ENCODE results near the gene KCNMB1.

DNA sequence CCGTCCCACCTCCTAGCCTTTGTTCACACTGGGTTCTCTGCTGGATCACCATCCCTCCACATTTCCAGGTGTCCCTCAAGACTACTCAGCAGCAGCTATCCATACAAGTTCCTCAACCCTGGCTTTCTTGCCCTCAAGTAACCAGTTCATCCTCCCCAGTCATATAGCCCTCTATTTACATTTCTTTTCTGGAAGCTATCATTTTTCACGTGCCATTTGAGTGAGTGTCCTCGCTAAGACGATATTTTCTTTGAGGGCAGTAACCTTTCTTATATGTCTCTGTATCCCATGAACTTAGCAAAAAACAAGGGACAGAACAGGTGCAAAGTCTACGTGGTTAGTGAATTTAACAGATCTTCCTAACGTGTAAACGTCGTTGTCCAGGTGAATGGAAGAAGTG is 29.6 kb upstream of the KCNMB1 start:
- TF ChIP-seq, protein P1, sequence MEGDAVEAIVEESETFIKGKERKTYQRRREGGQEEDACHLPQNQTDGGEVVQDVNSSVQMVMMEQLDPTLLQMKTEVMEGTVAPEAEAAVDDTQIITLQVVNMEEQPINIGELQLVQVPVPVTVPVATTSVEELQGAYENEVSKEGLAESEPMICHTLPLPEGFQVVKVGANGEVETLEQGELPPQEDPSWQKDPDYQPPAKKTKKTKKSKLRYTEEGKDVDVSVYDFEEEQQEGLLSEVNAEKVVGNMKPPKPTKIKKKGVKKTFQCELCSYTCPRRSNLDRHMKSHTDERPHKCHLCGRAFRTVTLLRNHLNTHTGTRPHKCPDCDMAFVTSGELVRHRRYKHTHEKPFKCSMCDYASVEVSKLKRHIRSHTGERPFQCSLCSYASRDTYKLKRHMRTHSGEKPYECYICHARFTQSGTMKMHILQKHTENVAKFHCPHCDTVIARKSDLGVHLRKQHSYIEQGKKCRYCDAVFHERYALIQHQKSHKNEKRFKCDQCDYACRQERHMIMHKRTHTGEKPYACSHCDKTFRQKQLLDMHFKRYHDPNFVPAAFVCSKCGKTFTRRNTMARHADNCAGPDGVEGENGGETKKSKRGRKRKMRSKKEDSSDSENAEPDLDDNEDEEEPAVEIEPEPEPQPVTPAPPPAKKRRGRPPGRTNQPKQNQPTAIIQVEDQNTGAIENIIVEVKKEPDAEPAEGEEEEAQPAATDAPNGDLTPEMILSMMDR (IDR thresholded peaks at IDR 0.05) = no peak
- TF ChIP-seq SMAD4 (CRISPR knock-in tag; IDR thresholded peaks at IDR 0.05) = no peak
- TF ChIP-seq NR3C1 (CRISPR knock-in tag; conservative IDR thresholded peaks at IDR 0.05; ENCODE audit: low read depth) = no peak
- TF ChIP-seq CBFB (CRISPR knock-in tag; IDR thresholded peaks at IDR 0.05; ENCODE audit: low read depth) = no peak
- no peak for TF ChIP-seq TEAD4 (CRISPR knock-in tag; IDR thresholded peaks at IDR 0.05)
- no peak for TF ChIP-seq SP1 (CRISPR knock-in tag; conservative IDR thresholded peaks at IDR 0.05)
- TF ChIP-seq, protein P2, sequence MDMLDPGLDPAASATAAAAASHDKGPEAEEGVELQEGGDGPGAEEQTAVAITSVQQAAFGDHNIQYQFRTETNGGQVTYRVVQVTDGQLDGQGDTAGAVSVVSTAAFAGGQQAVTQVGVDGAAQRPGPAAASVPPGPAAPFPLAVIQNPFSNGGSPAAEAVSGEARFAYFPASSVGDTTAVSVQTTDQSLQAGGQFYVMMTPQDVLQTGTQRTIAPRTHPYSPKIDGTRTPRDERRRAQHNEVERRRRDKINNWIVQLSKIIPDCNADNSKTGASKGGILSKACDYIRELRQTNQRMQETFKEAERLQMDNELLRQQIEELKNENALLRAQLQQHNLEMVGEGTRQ (CRISPR knock-in tag; IDR thresholded peaks at IDR 0.05) = no peak
- TF ChIP-seq, protein P3, sequence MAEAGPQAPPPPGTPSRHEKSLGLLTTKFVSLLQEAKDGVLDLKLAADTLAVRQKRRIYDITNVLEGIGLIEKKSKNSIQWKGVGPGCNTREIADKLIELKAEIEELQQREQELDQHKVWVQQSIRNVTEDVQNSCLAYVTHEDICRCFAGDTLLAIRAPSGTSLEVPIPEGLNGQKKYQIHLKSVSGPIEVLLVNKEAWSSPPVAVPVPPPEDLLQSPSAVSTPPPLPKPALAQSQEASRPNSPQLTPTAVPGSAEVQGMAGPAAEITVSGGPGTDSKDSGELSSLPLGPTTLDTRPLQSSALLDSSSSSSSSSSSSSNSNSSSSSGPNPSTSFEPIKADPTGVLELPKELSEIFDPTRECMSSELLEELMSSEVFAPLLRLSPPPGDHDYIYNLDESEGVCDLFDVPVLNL (CRISPR knock-in tag; IDR thresholded peaks at IDR 0.05; ENCODE audit: borderline replicate concordance, low read depth) = no peak
- TF ChIP-seq, protein P4, sequence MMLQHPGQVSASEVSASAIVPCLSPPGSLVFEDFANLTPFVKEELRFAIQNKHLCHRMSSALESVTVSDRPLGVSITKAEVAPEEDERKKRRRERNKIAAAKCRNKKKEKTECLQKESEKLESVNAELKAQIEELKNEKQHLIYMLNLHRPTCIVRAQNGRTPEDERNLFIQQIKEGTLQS (CRISPR knock-in tag; conservative IDR thresholded peaks at IDR 0.05) = no peak
- TF ChIP-seq ZBTB21 (CRISPR knock-in tag; IDR thresholded peaks at IDR 0.05; ENCODE audit: borderline replicate concordance) = no peak
- TF ChIP-seq, protein P5, sequence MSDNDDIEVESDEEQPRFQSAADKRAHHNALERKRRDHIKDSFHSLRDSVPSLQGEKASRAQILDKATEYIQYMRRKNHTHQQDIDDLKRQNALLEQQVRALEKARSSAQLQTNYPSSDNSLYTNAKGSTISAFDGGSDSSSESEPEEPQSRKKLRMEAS (CRISPR knock-in tag; IDR thresholded peaks at IDR 0.05) = no peak
- TF ChIP-seq, protein P6, sequence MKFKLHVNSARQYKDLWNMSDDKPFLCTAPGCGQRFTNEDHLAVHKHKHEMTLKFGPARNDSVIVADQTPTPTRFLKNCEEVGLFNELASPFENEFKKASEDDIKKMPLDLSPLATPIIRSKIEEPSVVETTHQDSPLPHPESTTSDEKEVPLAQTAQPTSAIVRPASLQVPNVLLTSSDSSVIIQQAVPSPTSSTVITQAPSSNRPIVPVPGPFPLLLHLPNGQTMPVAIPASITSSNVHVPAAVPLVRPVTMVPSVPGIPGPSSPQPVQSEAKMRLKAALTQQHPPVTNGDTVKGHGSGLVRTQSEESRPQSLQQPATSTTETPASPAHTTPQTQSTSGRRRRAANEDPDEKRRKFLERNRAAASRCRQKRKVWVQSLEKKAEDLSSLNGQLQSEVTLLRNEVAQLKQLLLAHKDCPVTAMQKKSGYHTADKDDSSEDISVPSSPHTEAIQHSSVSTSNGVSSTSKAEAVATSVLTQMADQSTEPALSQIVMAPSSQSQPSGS (CRISPR knock-in tag; IDR thresholded peaks at IDR 0.05; ENCODE audit: borderline replicate concordance, low read depth) = no peak
